Measurements from ENCODE around the gene ST7L. TPM values are rescaled to one million over a fixed set of nuclear protein-coding genes. Genes with fewer than 3 reads are reported as not detected.
"Not testable (repeated sequence)": the region's sequence is repeated elsewhere in the genome, so short reads cannot be mapped to it uniquely, and the experiment has no call there.

The ST7L gene
- polyA plus RNA-seq, 1 donor, result 13.1 TPM

- no peak for DNase-seq (ENCODE audit: low read depth)
These were observed 125.6 kb downstream of the ST7L start for GRCh38 chr1:112493351-112493750.

DNA sequence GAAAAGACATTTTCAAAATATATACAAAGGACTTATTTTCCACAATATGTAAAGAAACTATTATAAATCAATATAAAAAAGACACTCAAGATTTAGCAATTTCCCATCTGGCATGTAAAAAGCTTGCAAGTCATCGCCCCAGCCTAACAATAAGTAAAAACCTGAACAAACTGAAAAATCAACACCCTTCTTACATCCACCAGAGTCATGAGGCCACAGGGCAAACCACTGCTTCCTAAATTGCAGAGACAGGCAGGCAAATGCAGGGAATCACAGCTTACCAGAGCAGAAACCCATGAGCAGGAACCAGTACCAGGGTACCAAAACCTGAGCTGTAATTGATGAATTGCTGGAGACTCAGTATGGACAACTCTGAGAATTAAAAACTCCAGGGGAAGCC is 126.9 kb downstream of the ST7L start:
- DNase-seq (ENCODE audit: low read depth), result no peak

GRCh38 chr1:112488141-112488540 is 130.8 kb downstream of the ST7L start:
- DNase-seq (ENCODE audit: low read depth), result no peak

- not testable (repeated sequence) for DNase-seq (ENCODE audit: low read depth)
These were observed 131.3 kb downstream of the ST7L start for GRCh38 chr1:112487686-112488085.

GRCh38 chr1:112486063-112486462 is 132.9 kb downstream of the ST7L start:
- DNase-seq (ENCODE audit: low read depth), result not testable (repeated sequence)

- no peak for DNase-seq (ENCODE audit: low read depth)
These were observed 140.6 kb downstream of the ST7L start for GRCh38 chr1:112478314-112478713.

- no peak for DNase-seq (ENCODE audit: low read depth)
These were observed 141.4 kb downstream of the ST7L start for GRCh38 chr1:112477550-112477949.

Other genes with a start within 250 kb of the ST7L start
- 14.0 TPM for gene CTTNBP2NL, start 222.9 kb downstream of the ST7L start, polyA plus RNA-seq (ENCODE audit: insufficient read length)
- gene WNT2B, start 110.2 kb downstream of the ST7L start, polyA plus RNA-seq (ENCODE audit: insufficient read length), result 4.7 TPM
- 75.0 TPM for gene CAPZA1, start 691 bp upstream of the ST7L start, polyA plus RNA-seq (ENCODE audit: insufficient read length)
- 58.5 TPM for gene MOV10, start 55.5 kb upstream of the ST7L start, polyA plus RNA-seq (ENCODE audit: insufficient read length)
- 306 TPM for gene RHOC, start 88.0 kb upstream of the ST7L start, polyA plus RNA-seq (ENCODE audit: insufficient read length)
- 3.9 TPM for gene PPM1J, start 96.2 kb upstream of the ST7L start, polyA plus RNA-seq (ENCODE audit: insufficient read length)